ENCODE measurements around the gene NTRK1. TPM values are rescaled to one million over a fixed set of nuclear protein-coding genes. Genes with fewer than 3 reads are reported as not detected.

Gene NTRK1
- total RNA-seq, 1 donor from 2014 or later, result not detected

- DNase-seq (ENCODE audit: low read depth), result no peak
- TF ChIP-seq CTCF (IDR thresholded peaks at IDR 0.05; ENCODE audit: insufficient read depth, low read length, poor library complexity, severe bottlenecking), result no peak
- Histone ChIP-seq H3K36me3 (ENCODE audit: control insufficient read depth, insufficient read depth, low read length) (no peaks in the 10 kb centered on the region), H3K4me3 (ENCODE audit: low read depth, low read length) (no peak overlapping the region), H3K27me3 (ENCODE audit: control insufficient read depth, insufficient read depth, low read length) (no peaks in the 10 kb centered on the region)
These were observed 40.9 kb downstream of the NTRK1 start for GRCh38 chr1:156901590-156901900.

GRCh38 chr1:156901966-156902915 is 41.6 kb downstream of the NTRK1 start:
- no peak for TF ChIP-seq CTCF (IDR thresholded peaks at IDR 0.05; ENCODE audit: insufficient read depth, low read length, poor library complexity, severe bottlenecking)
- no peaks in the 10 kb centered on the region for H3K36me3 ChIP-seq (ENCODE audit: control insufficient read depth, insufficient read depth, low read length)
- no peak overlapping the region for H3K4me3 ChIP-seq (ENCODE audit: low read depth, low read length)
- no peak for DNase-seq (ENCODE audit: low read depth)
- H3K27me3 ChIP-seq (ENCODE audit: control insufficient read depth, insufficient read depth, low read length), result no peaks in the 10 kb centered on the region

- TF ChIP-seq CTCF (IDR thresholded peaks at IDR 0.05; ENCODE audit: insufficient read depth, low read length, poor library complexity, severe bottlenecking), result no peak
- no peak for DNase-seq (ENCODE audit: low read depth)
- H3K4me3 ChIP-seq (ENCODE audit: low read depth, low read length), result no peak overlapping the region
- no peaks in the 10 kb centered on the region for H3K27me3 ChIP-seq (ENCODE audit: control insufficient read depth, insufficient read depth, low read length)
- H3K36me3 ChIP-seq (ENCODE audit: control insufficient read depth, insufficient read depth, low read length), result no peaks in the 10 kb centered on the region
These were observed 42.8 kb downstream of the NTRK1 start for GRCh38 chr1:156903328-156904091.

GRCh38 chr1:156904187-156904959 is 43.7 kb downstream of the NTRK1 start:
- no peaks in the 10 kb centered on the region for H3K36me3 ChIP-seq (ENCODE audit: control insufficient read depth, insufficient read depth, low read length)
- no peak for DNase-seq (ENCODE audit: low read depth)
- TF ChIP-seq CTCF (IDR thresholded peaks at IDR 0.05; ENCODE audit: insufficient read depth, low read length, poor library complexity, severe bottlenecking), result no peak

GRCh38 chr1:156905176-156905575 is 44.5 kb downstream of the NTRK1 start:
- Histone ChIP-seq H3K36me3 (ENCODE audit: control insufficient read depth, insufficient read depth, low read length) (no peaks in the 10 kb centered on the region), H3K27me3 (ENCODE audit: control insufficient read depth, insufficient read depth, low read length) (no peaks in the 10 kb centered on the region), H3K4me3 (ENCODE audit: low read depth, low read length) (no peak overlapping the region)
- TF ChIP-seq CTCF (IDR thresholded peaks at IDR 0.05; ENCODE audit: insufficient read depth, low read length, poor library complexity, severe bottlenecking), result no peak
- DNase-seq (ENCODE audit: low read depth), result no peak

More at GRCh38 chr1:156904187-156904959, 43.7 kb downstream of the NTRK1 start:
- Histone ChIP-seq H3K27me3 (ENCODE audit: control insufficient read depth, insufficient read depth, low read length) (no peaks in the 10 kb centered on the region), H3K4me3 (ENCODE audit: low read depth, low read length) (no peak overlapping the region)

Data from kidney epithelial cell (primary cell).